IPS-15b (cell line): ENCODE data around the gene THSD4.
"Not testable (repeated sequence)": the region's sequence is repeated elsewhere in the genome, so short reads cannot be mapped to it uniquely, and the experiment has no call there.

Experiments used
- H3K27me3 ChIP-seq: one replicate; pipeline ENCODE4 v1.6.1; 2013; ENCODE audit warnings: low read length; ENCODE audit not compliant: control insufficient read depth, insufficient read depth
- H3K36me3 ChIP-seq: one replicate; pipeline ENCODE4 v1.6.1; 2013; ENCODE audit warnings: low read length; ENCODE audit not compliant: control insufficient read depth, insufficient read depth
- H3K4me1 ChIP-seq: one replicate; pipeline ENCODE4 v1.6.1; 2013; ENCODE audit warnings: mild to moderate bottlenecking, low read length; ENCODE audit not compliant: control insufficient read depth, insufficient read depth
- H3K4me3 ChIP-seq: one replicate; pipeline ENCODE4 v1.5.1; 2013; ENCODE audit warnings: low read depth, low read length
- H3K9ac ChIP-seq: one replicate; pipeline ENCODE4 v1.6.1; 2013; ENCODE audit warnings: low read depth, mild to moderate bottlenecking, low read length
- H3K9me3 ChIP-seq: one replicate; pipeline ENCODE4 v1.6.1; 2013; ENCODE audit warnings: mild to moderate bottlenecking, low read length; ENCODE audit not compliant: control insufficient read depth, insufficient read depth

THSD4 gene

GRCh38 chr15:71669688-71670087 is 554.4 kb downstream of the THSD4 start:
- H3K36me3 ChIP-seq = no peaks in the 10 kb centered on the region
- no peak overlapping the region for H3K4me3 ChIP-seq
- no peaks in the 10 kb centered on the region for H3K27me3 ChIP-seq
- no peaks in the 10 kb centered on the region for H3K4me1 ChIP-seq
- H3K9ac ChIP-seq = no peak overlapping the region
- H3K9me3 ChIP-seq = no peaks in the 10 kb centered on the region

- not testable (repeated sequence) for H3K9ac ChIP-seq, H3K9me3 ChIP-seq, H3K27me3 ChIP-seq, H3K4me1 ChIP-seq, H3K4me3 ChIP-seq, H3K36me3 ChIP-seq
These were observed 555.0 kb downstream of the THSD4 start for GRCh38 chr15:71670222-71670621.

- Histone ChIP-seq H3K9me3 (no peaks in the 10 kb centered on the region), H3K9ac (no peak overlapping the region), H3K4me1 (peaks cover 8% of the 10 kb centered on the region), H3K27me3 (no peaks in the 10 kb centered on the region), H3K36me3 (no peaks in the 10 kb centered on the region), H3K4me3 (no peak overlapping the region)
These were observed 559.1 kb downstream of the THSD4 start for GRCh38 chr15:71674354-71674753.

GRCh38 chr15:71677352-71677751 is 562.1 kb downstream of the THSD4 start:
- Histone ChIP-seq H3K4me1 (peaks cover 8% of the 10 kb centered on the region), H3K9me3 (no peaks in the 10 kb centered on the region), H3K9ac (no peak overlapping the region), H3K27me3 (no peaks in the 10 kb centered on the region), H3K4me3 (no peak overlapping the region), H3K36me3 (no peaks in the 10 kb centered on the region)

- Histone ChIP-seq H3K27me3 (no peaks in the 10 kb centered on the region), H3K4me3 (no peak overlapping the region), H3K9me3 (no peaks in the 10 kb centered on the region), H3K4me1 (peaks cover 8% of the 10 kb centered on the region), H3K36me3 (no peaks in the 10 kb centered on the region), H3K9ac (no peak overlapping the region)
These were observed 562.5 kb downstream of the THSD4 start for GRCh38 chr15:71677766-71678165.

GRCh38 chr15:71678191-71678590 is 562.9 kb downstream of the THSD4 start:
- no peak overlapping the region for H3K9ac ChIP-seq
- no peaks in the 10 kb centered on the region for H3K27me3 ChIP-seq
- H3K4me1 ChIP-seq = peaks cover 8% of the 10 kb centered on the region
- no peak overlapping the region for H3K4me3 ChIP-seq
- no peaks in the 10 kb centered on the region for H3K9me3 ChIP-seq
- no peaks in the 10 kb centered on the region for H3K36me3 ChIP-seq

GRCh38 chr15:71678605-71679004 is 563.3 kb downstream of the THSD4 start:
- Histone ChIP-seq H3K36me3 (no peaks in the 10 kb centered on the region), H3K9me3 (no peaks in the 10 kb centered on the region), H3K4me3 (no peak overlapping the region), H3K27me3 (no peaks in the 10 kb centered on the region), H3K9ac (no peak overlapping the region), H3K4me1 (peaks cover 8% of the 10 kb centered on the region)

GRCh38 chr15:71679223-71679792 is 564.0 kb downstream of the THSD4 start:
- Histone ChIP-seq H3K9me3 (no peaks in the 10 kb centered on the region), H3K9ac (no peak overlapping the region), H3K4me1 (peaks cover 8% of the 10 kb centered on the region), H3K36me3 (no peaks in the 10 kb centered on the region), H3K4me3 (no peak overlapping the region), H3K27me3 (no peaks in the 10 kb centered on the region)

- H3K4me1 ChIP-seq = peaks cover 8% of the 10 kb centered on the region
These were observed 564.6 kb downstream of the THSD4 start for GRCh38 chr15:71679793-71680353.

GRCh38 chr15:71682001-71682400 is 566.7 kb downstream of the THSD4 start:
- Histone ChIP-seq H3K9me3 (no peaks in the 10 kb centered on the region), H3K4me1 (peaks cover 8% of the 10 kb centered on the region), H3K27me3 (no peaks in the 10 kb centered on the region), H3K4me3 (no peak overlapping the region), H3K36me3 (no peaks in the 10 kb centered on the region), H3K9ac (no peak overlapping the region)

More at GRCh38 chr15:71679793-71680353, 564.6 kb downstream of the THSD4 start:
- H3K9me3 ChIP-seq = no peaks in the 10 kb centered on the region
- H3K4me3 ChIP-seq = no peak overlapping the region
- H3K36me3 ChIP-seq = no peaks in the 10 kb centered on the region
- H3K27me3 ChIP-seq = no peaks in the 10 kb centered on the region
- H3K9ac ChIP-seq = no peak overlapping the region

GRCh38 chr15:71683411-71684274 is 568.4 kb downstream of the THSD4 start:
- H3K9me3 ChIP-seq = no peaks in the 10 kb centered on the region
- H3K27me3 ChIP-seq = no peaks in the 10 kb centered on the region
- no peak overlapping the region for H3K4me3 ChIP-seq
- no peaks in the 10 kb centered on the region for H3K36me3 ChIP-seq
- H3K9ac ChIP-seq = no peak overlapping the region
- no peaks in the 10 kb centered on the region for H3K4me1 ChIP-seq
